GM21576 (cell line): ENCODE data around the gene KRT72.

Source experiments
- ATAC-seq: cut with Tn5 transposase; IDR thresholded peaks from one replicate; pipeline ENCODE4 v1.9.1; 2021; ENCODE audit warnings: mild to moderate bottlenecking, moderate library complexity; ENCODE audit not compliant: unreplicated experiment

KRT72 gene

GRCh38 chr12:52581481-52581880 lies 19.8 kb downstream of the KRT72 start:
- ATAC-seq, result no peak

- no peak for ATAC-seq
These were observed 20.2 kb downstream of the KRT72 start for GRCh38 chr12:52581066-52581465.

GRCh38 chr12:52580496-52580895 lies 20.8 kb downstream of the KRT72 start:
- ATAC-seq, result no peak

GRCh38 chr12:52579468-52580465 lies 21.5 kb downstream of the KRT72 start:
- ATAC-seq, result no peak

GRCh38 chr12:52578469-52578868 lies 22.8 kb downstream of the KRT72 start:
- ATAC-seq, result no peak

GRCh38 chr12:52577316-52577715 lies 23.9 kb downstream of the KRT72 start:
- no peak for ATAC-seq

- ATAC-seq, result no peak
These were observed 25.3 kb downstream of the KRT72 start for GRCh38 chr12:52575948-52576347.

GRCh38 chr12:52575256-52575655 lies 26.0 kb downstream of the KRT72 start:
- ATAC-seq, result no peak

- no peak for ATAC-seq
These were observed 27.5 kb downstream of the KRT72 start, which contains the start of gene KRT74 for GRCh38 chr12:52573743-52574142. Gene KRT74, minus strand, starts transcription at chr12:52573843. Its CDS starts 66 bp downstream, at chr12:52573777.

GRCh38 chr12:52573306-52573705 lies 28.0 kb downstream of the KRT72 start:
- no peak for ATAC-seq

GRCh38 chr12:52570511-52570910 lies 30.8 kb downstream of the KRT72 start:
- no peak for ATAC-seq

GRCh38 chr12:52568111-52568510 lies 33.2 kb downstream of the KRT72 start:
- no peak for ATAC-seq

- ATAC-seq, result no peak
These were observed 34.4 kb downstream of the KRT72 start for GRCh38 chr12:52566847-52567291.

- ATAC-seq, result no peak
These were observed 36.7 kb downstream of the KRT72 start for GRCh38 chr12:52564582-52564981.

GRCh38 chr12:52561880-52562449 lies 39.3 kb downstream of the KRT72 start:
- no peak for ATAC-seq

- no peak for ATAC-seq
These were observed 41.3 kb downstream of the KRT72 start for GRCh38 chr12:52559979-52560378.

GRCh38 chr12:52558781-52559445 lies 42.4 kb downstream of the KRT72 start:
- ATAC-seq, result no peak

- ATAC-seq, result no peak
These were observed 43.8 kb downstream of the KRT72 start for GRCh38 chr12:52557476-52557875.

GRCh38 chr12:52555577-52555976 lies 45.7 kb downstream of the KRT72 start:
- ATAC-seq, result no peak

- no peak for ATAC-seq
These were observed 48.5 kb downstream of the KRT72 start, which contains the start of gene KRT71 for GRCh38 chr12:52552681-52553195. Gene KRT71, minus strand, starts transcription at chr12:52553145. Its CDS starts 68 bp downstream, at chr12:52553077.

GRCh38 chr12:52552055-52552454 lies 49.2 kb downstream of the KRT72 start:
- no peak for ATAC-seq
